HepG2 (cell line): ENCODE results near the gene IDNK. TPM values are rescaled to one million over a fixed set of nuclear protein-coding genes. Genes with fewer than 3 reads are reported as not detected.

Source experiments
- ADNP ChIP-seq: sonication (generic); formaldehyde crosslinking; IDR thresholded peaks from 2 replicates; pipeline ENCODE4 v1.4.0; 2020; ENCODE audit warnings: missing genetic modification reagents
- ARNTL ChIP-seq: sonication (generic); formaldehyde crosslinking; IDR thresholded peaks from 2 replicates; pipeline ENCODE4 v1.4.0; 2020; ENCODE audit warnings: mild to moderate bottlenecking, missing genetic modification reagents
- ATF2 ChIP-seq: sonication (generic); formaldehyde crosslinking; IDR thresholded peaks from 2 replicates; pipeline ENCODE4 v1.4.0; 2020; ENCODE audit warnings: missing genetic modification reagents
- BRCA1 ChIP-seq: sonication (generic); formaldehyde crosslinking; IDR thresholded peaks from 2 replicates; pipeline ENCODE4 v1.4.0; 2020; ENCODE audit warnings: missing genetic modification reagents
- FOSL2 ChIP-seq: sonication (generic); formaldehyde crosslinking; IDR thresholded peaks from 2 replicates; pipeline ENCODE4 v1.4.0; 2020; ENCODE audit warnings: missing genetic modification reagents
- HOXD1 ChIP-seq: sonication (generic); formaldehyde crosslinking; IDR thresholded peaks from 2 replicates; pipeline ENCODE4 v1.5.0; 2020; ENCODE audit warnings: missing genetic modification reagents
- ISX ChIP-seq: sonication (generic); formaldehyde crosslinking; conservative IDR thresholded peaks from 2 replicates; pipeline ENCODE4 v1.5.0; 2020; ENCODE audit warnings: missing genetic modification reagents
- KAT7 ChIP-seq: IDR thresholded peaks from 2 replicates; pipeline ENCODE4 v1.6.1; 2018; ENCODE audit warnings: borderline replicate concordance, missing compliant biosample characterization
- KMT2B ChIP-seq: IDR thresholded peaks from 2 replicates; pipeline ENCODE4 v1.6.1; 2016; ENCODE audit warnings: missing genetic modification reagents, missing compliant biosample characterization
- LCORL ChIP-seq, 2 experiments: fragments of 450-650 bp in 1 of 2; sonication (generic) in 1 of 2; formaldehyde crosslinking in 1 of 2; IDR thresholded peaks; 2 replicates each; pipeline versions ENCODE4 v1.5.0 to v1.6.1; 2017 to 2020; ENCODE audit warnings: antibody characterized with exemption in 1 of 2, missing genetic modification reagents in 1 of 2
- PAX8 ChIP-seq: sonication (generic); formaldehyde crosslinking; IDR thresholded peaks from 2 replicates; pipeline ENCODE4 v1.8.0; 2022; ENCODE audit warnings: mild to moderate bottlenecking, missing genetic modification reagents, borderline replicate concordance
- RARG ChIP-seq: sonication (generic); formaldehyde crosslinking; IDR thresholded peaks from 2 replicates; pipeline ENCODE4 v1.4.0; 2020; ENCODE audit warnings: low read depth, mild to moderate bottlenecking, missing genetic modification reagents
- RBFOX2 ChIP-seq: fragments of 200-400 bp; formaldehyde crosslinking; IDR thresholded peaks from 2 replicates; pipeline ENCODE4 v1.6.1; 2017; ENCODE audit warnings: low read depth, mild to moderate bottlenecking, low read length
- REPIN1 ChIP-seq: sonication (generic); formaldehyde crosslinking; IDR thresholded peaks from 2 replicates; pipeline ENCODE4 v1.8.0; 2022; ENCODE audit warnings: missing genetic modification reagents, low read depth, mild to moderate bottlenecking, borderline replicate concordance
- TBP ChIP-seq: sonication (generic); formaldehyde crosslinking; IDR thresholded peaks from 2 replicates; pipeline ENCODE4 v1.5.0; 2020; ENCODE audit warnings: missing genetic modification reagents
- TFDP1 ChIP-seq: IDR thresholded peaks from 2 replicates; pipeline ENCODE4 v1.6.1; 2016; ENCODE audit warnings: missing compliant biosample characterization, missing genetic modification reagents, borderline replicate concordance
- THAP11 ChIP-seq: IDR thresholded peaks from 2 replicates; pipeline ENCODE4 v1.6.1; 2016; ENCODE audit warnings: missing biosample characterization, missing genetic modification reagents
- THYN1 ChIP-seq: sonication (generic); formaldehyde crosslinking; IDR thresholded peaks from 2 replicates; pipeline ENCODE4 v1.8.1; 2023; ENCODE audit warnings: low read depth, mild to moderate bottlenecking, moderate library complexity, missing genetic modification reagents, borderline replicate concordance
- TRIM24 ChIP-seq: sonication (generic); formaldehyde crosslinking; IDR thresholded peaks from 2 replicates; pipeline ENCODE4 v1.8.0; 2022; ENCODE audit warnings: mild to moderate bottlenecking, missing genetic modification reagents
- TSC22D2 ChIP-seq: sonication (generic); formaldehyde crosslinking; IDR thresholded peaks from 2 replicates; pipeline ENCODE4 v1.5.1; 2020; ENCODE audit warnings: missing genetic modification reagents, mild to moderate bottlenecking, borderline replicate concordance
- ZFP36L2 ChIP-seq: sonication (generic); formaldehyde crosslinking; IDR thresholded peaks from 2 replicates; pipeline ENCODE4 v1.4.0; 2020; ENCODE audit warnings: missing genetic modification reagents
- ZNF263 ChIP-seq: sonication (generic); formaldehyde crosslinking; IDR thresholded peaks from 2 replicates; pipeline ENCODE4 v1.4.0; 2020; ENCODE audit warnings: missing genetic modification reagents
- ZNF281 ChIP-seq: sonication (generic); formaldehyde crosslinking; IDR thresholded peaks from 2 replicates; pipeline ENCODE4 v1.4.0; 2020; ENCODE audit warnings: missing genetic modification reagents, borderline replicate concordance
- ZNF530 ChIP-seq: sonication (generic); formaldehyde crosslinking; IDR thresholded peaks from 2 replicates; pipeline ENCODE4 v1.5.0; 2020; ENCODE audit warnings: low read depth, mild to moderate bottlenecking, missing genetic modification reagents
- ZNF572 ChIP-seq: sonication (generic); formaldehyde crosslinking; IDR thresholded peaks from 2 replicates; pipeline ENCODE4 v1.5.1; 2020; ENCODE audit warnings: mild to moderate bottlenecking, missing genetic modification reagents
- ZNF780A ChIP-seq: sonication (generic); formaldehyde crosslinking; IDR thresholded peaks from 2 replicates; pipeline ENCODE4 v1.8.0; 2022; ENCODE audit warnings: mild to moderate bottlenecking, missing genetic modification reagents, moderate library complexity
- ZSCAN12 ChIP-seq: sonication (generic); formaldehyde crosslinking; IDR thresholded peaks from 2 replicates; pipeline ENCODE4 v1.9.0; 2021; ENCODE audit warnings: mild to moderate bottlenecking, missing genetic modification reagents
- polyA plus RNA-seq, 8 experiments: library from polyadenylated mRNA; depleted of rRNA in 3 of 8; stranded (reverse) in 7 of 8; unstranded in 1 of 8; fragments of >200 nt; fragmentation: Illumina TruSeq in 4 of 8; extraction: Trizol in 4 of 8; gene quantifications; 2 replicates each; pipeline versions ENCODE4 v1.2.1 to v1.2.3, GENCODE V29; 2011 to 2016; ENCODE audit warnings: low read depth in 4 of 8, missing spikeins in 1 of 8, mixed read lengths in 1 of 8; ENCODE audit not compliant: insufficient read depth in 1 of 8
- total RNA-seq, 5 experiments: library from RNA; depleted of rRNA; stranded (reverse); fragments of >200 nt; fragmentation: Illumina TruSeq; extraction: Trizol; gene quantifications; 2 replicates each; pipeline ENCODE4 v1.2.3, GENCODE V29; 2016; ENCODE audit warnings: low read depth in 1 of 5

The IDNK gene
- total and polyA plus RNA-seq, 2 of the 13 experiments (the other 11 are each of a cell fraction or from before 2014, with no cell fraction given): 3.1 to 4.8 TPM

- TF ChIP-seq PAX8 (no peak), TRIM24 (CRISPR knock-in tag) (peak; percentile 68; the same call in 1 of the 2 replicates), THAP11 (CRISPR knock-in tag) (no peak), FOSL2 (CRISPR knock-in tag) (peak; percentile 43; the same call in 1 of the 2 replicates), THYN1 (CRISPR knock-in tag) (no peak), TFDP1 (CRISPR knock-in tag) (no peak), REPIN1 (peak; percentile 91; the same call in 1 of the 2 replicates), ZNF780A (no peak), ADNP (CRISPR knock-in tag) (no peak), ZNF530 (CRISPR knock-in tag) (no peak), TSC22D2 (CRISPR knock-in tag) (no peak), ZNF263 (CRISPR knock-in tag) (no peak), ISX (no peak), ZNF572 (CRISPR knock-in tag) (peak; percentile 80; the same call in 1 of the 2 replicates), ZFP36L2 (CRISPR knock-in tag) (no peak), ARNTL (CRISPR knock-in tag) (no peak), TBP (CRISPR knock-in tag) (no peak), RARG (CRISPR knock-in tag) (no peak), HOXD1 (CRISPR knock-in tag) (no peak), KMT2B (CRISPR knock-in tag) (no peak), BRCA1 (CRISPR knock-in tag) (peak; percentile 43; the same call in 1 of the 2 replicates), LCORL (IDR thresholded peaks at IDR 0.05) (0 out of 2 replicates have a peak, but pooled peaks have one; percentile 16), LCORL (CRISPR knock-in tag; IDR thresholded peaks at IDR 0.05) (peak; percentile 89), ZNF281 (CRISPR knock-in tag) (0 out of 2 replicates have a peak, but pooled peaks have one; percentile 5), ZSCAN12 (no peak), KAT7 (no peak), ATF2 (CRISPR knock-in tag) (peak; percentile 72; the same call in 1 of the 2 replicates), RBFOX2 (no peak)
Measured at GRCh38 chr9:83629433-83630104, 6.6 kb downstream of the IDNK start (continued).
